Omental fat pad (tissue), 4 donors: ENCODE measurements around the gene HIRA. TPM values are rescaled to one million over a fixed set of nuclear protein-coding genes. Genes with fewer than 3 reads are reported as not detected.

ENCODE experiments used
- ATAC-seq: fragments of 150-250 bp; one replicate; pipeline ENCODE4 v1.9.1; 2016; ENCODE audit warnings: mild to moderate bottlenecking, moderate library complexity; ENCODE audit not compliant: low FRiP score
- DNase-seq: peaks from one replicate; pipeline ENCODE4 v3.0.0-alpha.2; 2019; ENCODE audit warnings: low spot score
- CTCF ChIP-seq, 3 donors: fragments of 450-650 bp; IDR thresholded peaks; one replicate each; pipeline ENCODE4 v1.5.1; 2016 to 2017; ENCODE audit warnings: antibody characterized with exemption in 3 of 3, mild to moderate bottlenecking in 3 of 3, moderate library complexity in 2 of 3
- total RNA-seq, 4 donors: library from RNA; depleted of rRNA; stranded (reverse); fragments of >200 nt; gene quantifications; one replicate each; pipeline ENCODE4 v1.1.0, GENCODE V29; 2016

Gene HIRA
- total RNA-seq, 4 donors from 2014 or later: 20.8 to 32.7 (median 22.6) TPM

GRCh38 chr22:19407649-19408606 is 23.6 kb downstream of the HIRA start:
- no peak for TF ChIP-seq CTCF (IDR thresholded peaks at IDR 0.05)
- ATAC-seq (no peak), DNase-seq (no peak)

- ATAC-seq (no peak), DNase-seq (no peak)
- TF ChIP-seq CTCF (IDR thresholded peaks at IDR 0.05): no peak
Observed at GRCh38 chr22:19406846-19407245, 24.7 kb downstream of the HIRA start.

GRCh38 chr22:19406281-19406811 is 25.2 kb downstream of the HIRA start:
- no peak for TF ChIP-seq CTCF (IDR thresholded peaks at IDR 0.05)
- DNase-seq (no peak), ATAC-seq (no peak)

- DNase-seq: no peak
- no peak for ATAC-seq
- no peak for TF ChIP-seq CTCF (IDR thresholded peaks at IDR 0.05)
Observed at GRCh38 chr22:19405652-19406051, 25.9 kb downstream of the HIRA start.

GRCh38 chr22:19405133-19405532 is 26.4 kb downstream of the HIRA start:
- no peak for ATAC-seq
- TF ChIP-seq CTCF (IDR thresholded peaks at IDR 0.05): no peak
- DNase-seq: no peak

GRCh38 chr22:19404676-19405075 is 26.9 kb downstream of the HIRA start:
- no peak for ATAC-seq
- no peak for DNase-seq
- TF ChIP-seq CTCF (IDR thresholded peaks at IDR 0.05): no peak
